Adrenal gland (tissue), 19 donors: Measurements from ENCODE around the gene ARL17B. TPM values are rescaled to one million over a fixed set of nuclear protein-coding genes. Genes with fewer than 3 reads are reported as not detected.
"Not testable (repeated sequence)": the region's sequence is repeated elsewhere in the genome, so short reads cannot be mapped to it uniquely, and the experiment has no call there.

Source experiments
- DNase-seq, 7 donors: peaks; one replicate each; pipeline ENCODE4 v3.0.0-alpha.2; 2019 to 2020
- H3K27ac ChIP-seq, 5 donors: fragments of 200-600 bp; sonication (generic) in 4 of 5; 1 replicate in 3 of 5; 2 replicates in 2 of 5; pipeline versions ENCODE4 v1.5.1 to v1.8.0; 2016 to 2020; ENCODE audit warnings: mild to moderate bottlenecking in 1 of 5
- H3K27me3 ChIP-seq: fragments of 200-600 bp; 2 replicates; pipeline ENCODE4 v1.8.0; 2021
- H3K36me3 ChIP-seq, 2 donors: fragments of 200-600 bp; replicated peaks in 1 of 2; 1 replicate in 1 of 2; 2 replicates in 1 of 2; pipeline versions ENCODE4 v1.5.1 to v1.8.0; 2018 to 2022
- H3K4me1 ChIP-seq, 2 donors: fragments of 200-600 bp; replicated peaks in 1 of 2; 1 replicate in 1 of 2; 2 replicates in 1 of 2; pipeline versions ENCODE4 v1.5.1 to v1.8.0; 2018 to 2021
- H3K4me3 ChIP-seq, 4 donors: fragments of 200-600 bp; sonication (generic) in 3 of 4; one replicate each; pipeline ENCODE4 v1.5.1; 2016 to 2018
- H3K9me3 ChIP-seq, 3 donors: fragments of 200-600 bp; sonication (generic) in 1 of 3; replicated peaks in 1 of 3; 1 replicate in 2 of 3; 2 replicates in 1 of 3; pipeline versions ENCODE4 v1.5.1 to v1.8.0; 2016 to 2021
- WGBS, 4 donors: extraction: QIAGEN DNeasy Blood & Tissue Kit in 2 of 4; methylation state at CpG; one replicate each; pipeline versions ENCODE4 v1.1.5 to v1.1.7; 2013 to 2017; 5-methylcytosine and 5-hydroxymethylcytosine counted together
- intact Hi-C, 2 donors: fragments of 100-400 bp; cut with DNase I; formaldehyde crosslinking; loops; one replicate each; pipeline versions ENCODE4 v1.14.1 to v1.15.0; 2022 to 2023
- long read RNA-seq, 10 donors: library from polyadenylated mRNA in 3 of 10; unstranded in 2 of 10; stranded (forward) in 1 of 10; transcript quantifications; one replicate each; pipeline ENCODE4 v2.0.0 and lab custom pipeline, GENCODE V29; 2021 to 2026
- polyA plus RNA-seq, 3 donors: library from polyadenylated mRNA; stranded (reverse); fragments of 200-250 nt in 2 of 3; fragments of 350-450 nt in 1 of 3; fragmentation: Illumina TruSeq in 1 of 3; extraction: RNeasy Lipid Tissue Mini Kit (QIAGEN cat#74804) in 1 of 3; gene quantifications; one replicate each; pipeline ENCODE4 v1.2.3, GENCODE V29; 2013 to 2014
- total RNA-seq, 9 donors: library from RNA; depleted of rRNA in 4 of 9; stranded (reverse); fragments of >200 nt in 4 of 9; fragments of 120-200 nt in 1 of 9; fragmentation: NEBNext Ultra II Directional in 1 of 9; extraction: Animal tissue kit (Norgen Biotek cat#: 25700) in 1 of 9; gene quantifications; one replicate each; pipeline versions ENCODE4 v1.1.0 to v1.2.4, GENCODE V29; 2013 to 2023
- donor health status: healthy with polysubstance abuse.
- donor health status: Bipolar disorder and iron deficiency.
- donor health status: DM: yes; HTN: yes; CAD: no.
- donor health status: DM: no; HTN: no; CAD: no.
- donor health status: DM: no; HTN: no; CAD: no.
- donor health status: DM: yes; HTN: yes; CAD: no.

The ARL17B gene
- total RNA-seq (10 to 100 TPM in 7 of 9 donors, 1 to 10 TPM in 2; 4.4 to 36.0 (median 14.3) TPM), polyA plus RNA-seq (10 to 100 TPM; 11.5 to 20.3 (median 16.0) TPM)
- long read RNA-seq, donor 1, partial matches to known transcripts: 0 of 4 reads
- long read RNA-seq, donor 1, other reads (novel, unspliced or antisense): 0 of 4 reads
- long read RNA-seq, donor 2, partial matches to known transcripts: 0 of 4 reads
- long read RNA-seq, donor 2, other reads (novel, unspliced or antisense): 0 of 4 reads
- long read RNA-seq, donor 3, partial matches to known transcripts: 0 of 3 reads
- long read RNA-seq, donor 3, other reads (novel, unspliced or antisense): 0 of 3 reads
- long read RNA-seq, donor 4, partial matches to known transcripts: 1 of 12 reads
- long read RNA-seq, donor 4, other reads (novel, unspliced or antisense): 7 of 12 reads
- long read RNA-seq, donor 5, transcript ARL17B-207 (5 exons, 731 nt): major isoform, 5 of 8 reads
- long read RNA-seq, donor 5, partial matches to known transcripts: 0 of 8 reads
- long read RNA-seq, donor 5, other reads (novel, unspliced or antisense): 2 of 8 reads
- long read RNA-seq, donor 6, partial matches to known transcripts: 0 of 10 reads
- long read RNA-seq, donor 6, other reads (novel, unspliced or antisense): 8 of 10 reads
- long read RNA-seq, donor 7, partial matches to known transcripts: 0 of 1 reads
- long read RNA-seq, donor 7, other reads (novel, unspliced or antisense): 0 of 1 reads
- long read RNA-seq, donor 8: 0 reads
- long read RNA-seq, donor 9, partial matches to known transcripts: 0 of 1 reads
- long read RNA-seq, donor 9, other reads (novel, unspliced or antisense): 0 of 1 reads
- long read RNA-seq, donor 10, partial matches to known transcripts: 0 of 1 reads
- long read RNA-seq, donor 10, other reads (novel, unspliced or antisense): 0 of 1 reads

DNA sequence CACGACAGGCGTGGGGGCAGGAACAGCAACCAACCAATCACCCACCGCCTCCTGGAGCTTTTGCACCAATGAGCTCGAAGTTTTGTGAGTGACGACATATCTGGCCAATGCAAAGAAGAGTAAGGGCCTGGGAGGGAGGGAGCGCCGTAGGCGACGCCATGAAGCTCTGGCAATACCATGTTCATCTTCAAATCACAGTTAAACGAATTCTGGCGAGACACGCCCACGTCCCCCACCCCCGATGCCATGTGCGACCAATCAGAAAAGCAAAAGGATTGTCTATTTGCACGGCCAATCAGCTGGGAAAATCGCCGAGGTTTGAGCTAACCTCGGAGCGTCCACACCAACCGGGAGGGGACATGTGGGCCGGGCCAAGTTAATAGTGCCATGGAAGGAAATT, at the start of gene ARL17B:
Gene ARL17B, minus strand, starts transcription at position 12 of the 400 bp plus-strand sequence. CDS start 3,369 bp downstream, outside the sequence.
- H3K4me3 ChIP-seq, H3K27ac ChIP-seq, intact Hi-C loops, H3K27me3 ChIP-seq, H3K4me1 ChIP-seq, H3K9me3 ChIP-seq, H3K36me3 ChIP-seq: not testable (repeated sequence)
- peak; percentile 91 to 99 (median 93) for DNase-seq
- WGBS, 4 donors: 0% methylated on average over 6 to 14 of the region's 22 CpGs; no CpG with 5 or more reads in 2 of the 4 donors

DNA sequence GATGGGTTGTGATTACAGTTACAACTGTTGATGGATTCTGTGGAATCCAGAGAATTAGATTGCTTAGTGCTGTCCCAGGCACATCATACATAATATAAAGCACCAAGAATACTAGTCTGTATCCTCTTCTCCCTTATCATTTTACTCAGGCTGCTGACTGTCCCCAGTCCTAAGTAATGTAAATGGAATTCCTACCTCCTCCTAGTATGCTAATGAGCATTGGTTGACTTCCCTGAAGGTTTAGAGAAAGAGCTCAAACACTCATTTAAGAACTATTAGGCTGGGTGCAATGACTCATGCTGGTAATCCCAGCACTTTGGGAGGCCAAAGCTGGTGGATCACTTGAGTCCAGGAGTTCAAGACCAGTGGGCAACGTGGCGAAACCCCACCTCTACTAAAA, 48.3 kb upstream of the ARL17B start:
- H3K4me3 ChIP-seq, DNase-seq, H3K27ac ChIP-seq, intact Hi-C loops, H3K27me3 ChIP-seq, H3K9me3 ChIP-seq, H3K4me1 ChIP-seq, H3K36me3 ChIP-seq: not testable (repeated sequence)
- WGBS, 4 donors: no CpG with 5 or more reads among the region's 2 CpGs

DNA sequence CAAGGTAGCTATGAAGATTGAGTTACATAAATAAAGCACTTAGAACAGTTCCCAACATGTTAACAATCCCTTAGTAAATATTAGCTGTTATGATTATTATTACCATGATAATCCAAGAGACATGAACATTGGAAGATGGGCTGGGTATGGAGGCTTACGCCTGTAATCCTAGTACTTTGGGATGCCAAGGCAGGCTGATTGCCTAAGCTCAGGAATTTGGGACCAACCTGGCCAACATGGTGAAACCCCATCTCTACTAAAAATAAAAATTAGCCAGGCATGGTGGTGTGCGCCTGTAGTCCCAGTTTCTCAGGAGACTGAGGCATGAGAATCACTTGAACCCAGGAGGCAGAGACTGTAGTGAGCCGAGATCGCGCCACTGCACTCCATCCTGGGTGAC, 45.6 kb upstream of the ARL17B start:
- H3K9me3 ChIP-seq, DNase-seq, H3K36me3 ChIP-seq, H3K27me3 ChIP-seq, H3K4me1 ChIP-seq, H3K27ac ChIP-seq, H3K4me3 ChIP-seq, intact Hi-C loops: not testable (repeated sequence)
- no CpG with 5 or more reads among the region's 5 CpGs for WGBS, 4 donors

DNA sequence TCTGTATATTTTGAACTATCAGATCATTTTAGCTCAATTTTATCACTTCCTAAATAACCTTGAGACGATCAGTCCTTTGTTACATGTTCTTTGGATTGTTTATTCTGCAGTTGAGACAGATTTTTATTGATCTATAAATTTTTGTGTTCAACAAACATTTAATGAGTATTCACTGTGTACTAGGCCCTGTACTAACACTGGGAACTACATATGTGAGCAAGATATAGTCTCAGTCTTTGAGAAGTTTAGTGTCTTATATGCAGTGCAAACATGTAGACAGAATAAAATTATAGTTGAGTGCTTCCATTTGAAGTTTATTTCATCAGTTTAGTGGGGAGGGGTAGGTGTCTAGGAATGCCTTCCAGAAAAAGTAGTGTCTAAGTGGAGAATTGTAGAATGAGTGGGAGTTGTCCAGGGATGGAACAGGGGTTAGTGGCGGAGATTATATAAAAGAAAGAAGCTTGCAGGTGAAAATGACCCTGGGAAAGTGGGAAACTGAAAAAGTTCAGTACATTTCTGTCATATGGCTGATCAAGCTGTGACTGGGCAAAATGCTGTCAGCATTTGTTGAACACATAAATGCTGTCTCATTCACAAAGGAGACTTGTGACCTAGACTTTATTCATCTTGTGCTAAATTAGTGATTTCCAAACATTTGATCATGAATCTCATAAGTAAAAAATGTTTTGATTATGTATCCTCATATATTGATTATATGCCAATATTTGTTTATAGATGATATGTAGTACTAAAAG, 39.6 kb upstream of the ARL17B start:
- H3K27ac ChIP-seq, H3K4me3 ChIP-seq, intact Hi-C loops, H3K27me3 ChIP-seq, H3K36me3 ChIP-seq, H3K9me3 ChIP-seq, H3K4me1 ChIP-seq, DNase-seq: not testable (repeated sequence)
- WGBS, 4 donors: no CpG with 5 or more reads among the region's 2 CpGs

DNA sequence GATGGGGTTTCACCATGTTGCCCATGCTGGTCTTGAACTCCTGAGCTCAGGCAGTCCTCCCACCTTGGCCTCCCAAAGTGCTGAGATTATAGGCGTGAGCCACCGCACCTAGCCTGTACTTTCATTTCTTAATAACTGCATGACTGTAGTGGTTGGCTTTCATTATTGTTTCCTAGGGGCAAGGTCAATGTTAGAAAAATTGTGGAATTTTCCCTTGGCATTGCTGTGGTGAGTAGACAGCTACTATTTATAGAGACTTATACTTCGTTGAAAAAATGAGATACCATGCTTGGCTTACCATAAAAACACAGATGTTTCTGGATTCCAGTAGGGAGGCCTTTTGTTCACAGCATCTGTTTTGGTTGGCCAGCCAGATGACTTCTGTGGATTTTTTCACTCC, 39.0 kb upstream of the ARL17B start:
- not testable (repeated sequence) for H3K4me3 ChIP-seq
- WGBS, 4 donors: 0 to 33% (median 0%) methylated on average over 1 of the region's 3 CpGs; no CpG with 5 or more reads in 1 of the 4 donors

DNA sequence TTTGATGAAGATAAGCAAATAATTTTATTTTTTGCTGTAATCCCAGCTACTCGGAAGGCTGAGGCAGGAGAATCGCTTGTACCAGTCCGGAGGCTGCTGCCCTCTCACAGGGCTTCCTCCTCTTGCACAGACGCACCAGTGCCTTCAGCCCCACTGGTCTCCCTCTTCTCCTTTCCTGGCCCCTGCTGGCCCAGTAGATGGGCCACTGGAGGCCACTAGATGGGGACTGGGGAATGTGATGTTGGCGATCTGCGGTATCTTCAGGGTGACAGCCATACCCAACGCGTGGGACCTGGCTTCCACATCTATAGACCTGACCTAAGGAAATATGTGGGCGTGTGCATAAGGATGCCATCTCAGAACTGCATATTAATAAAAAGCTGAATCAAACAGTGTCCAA, 38.4 kb upstream of the ARL17B start:
- 98% methylated on average over 4 of the region's 9 CpGs; no CpG with 5 or more reads in 3 of the 4 donors for WGBS, 4 donors
- H3K36me3 ChIP-seq, H3K9me3 ChIP-seq, intact Hi-C loops, H3K27ac ChIP-seq, H3K4me1 ChIP-seq, H3K4me3 ChIP-seq, H3K27me3 ChIP-seq: not testable (repeated sequence)
- DNase-seq: peak in 1 of 7 donors; percentile 1

More for the DNA sequence above, 39.0 kb upstream of the ARL17B start:
- H3K9me3 ChIP-seq, H3K27ac ChIP-seq, intact Hi-C loops, H3K4me1 ChIP-seq, H3K27me3 ChIP-seq, H3K36me3 ChIP-seq, DNase-seq: not testable (repeated sequence)

DNA sequence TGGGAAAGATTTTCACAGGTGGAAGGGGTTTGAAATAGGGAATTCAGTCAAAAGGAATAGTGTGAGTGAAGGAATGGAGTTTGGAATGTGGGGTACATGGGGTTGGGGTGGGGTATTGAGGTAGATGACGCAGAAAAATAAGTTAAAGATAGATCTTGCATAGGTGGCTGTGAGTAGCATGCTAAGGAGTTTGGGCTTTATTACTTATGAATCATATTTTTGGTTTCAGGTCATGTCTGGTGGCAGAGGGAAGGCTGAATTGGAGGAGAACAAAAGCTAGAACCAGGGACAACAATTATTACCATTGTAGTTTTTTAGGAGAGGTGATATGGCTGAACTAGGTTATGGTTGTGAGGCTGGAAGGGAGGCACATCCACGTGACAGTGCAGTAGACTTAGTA, 34.7 kb upstream of the ARL17B start:
- DNase-seq, intact Hi-C loops, H3K9me3 ChIP-seq, H3K4me3 ChIP-seq, H3K27me3 ChIP-seq, H3K4me1 ChIP-seq, H3K36me3 ChIP-seq, H3K27ac ChIP-seq: not testable (repeated sequence)
- 58 to 81% (median 78%) methylated on average over 1 of the region's 2 CpGs for WGBS, 4 donors

DNA sequence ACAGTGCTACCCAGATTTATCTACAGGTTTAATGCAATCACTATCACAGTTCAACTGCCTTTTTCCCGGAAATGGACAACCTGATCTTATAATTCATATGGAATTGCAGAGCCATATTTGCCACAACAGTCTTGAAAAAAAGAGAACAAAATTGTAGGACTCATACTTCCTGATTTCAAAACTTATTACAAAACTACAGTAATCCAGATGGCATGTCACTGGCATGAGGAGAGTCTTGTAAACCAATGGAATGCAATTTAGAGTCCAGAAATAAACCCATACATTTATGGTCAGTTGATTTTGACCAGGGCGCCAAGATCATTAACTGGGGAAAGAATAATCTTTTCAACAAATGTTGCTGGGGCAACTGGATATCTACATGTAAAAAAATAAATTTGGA, 32.1 kb upstream of the ARL17B start:
- H3K36me3 ChIP-seq, H3K4me3 ChIP-seq, H3K27ac ChIP-seq, H3K4me1 ChIP-seq, H3K9me3 ChIP-seq, intact Hi-C loops, DNase-seq, H3K27me3 ChIP-seq: not testable (repeated sequence)
- WGBS, 4 donors: 100% methylated on average over 1 of the region's 2 CpGs; no CpG with 5 or more reads in 3 of the 4 donors

DNA sequence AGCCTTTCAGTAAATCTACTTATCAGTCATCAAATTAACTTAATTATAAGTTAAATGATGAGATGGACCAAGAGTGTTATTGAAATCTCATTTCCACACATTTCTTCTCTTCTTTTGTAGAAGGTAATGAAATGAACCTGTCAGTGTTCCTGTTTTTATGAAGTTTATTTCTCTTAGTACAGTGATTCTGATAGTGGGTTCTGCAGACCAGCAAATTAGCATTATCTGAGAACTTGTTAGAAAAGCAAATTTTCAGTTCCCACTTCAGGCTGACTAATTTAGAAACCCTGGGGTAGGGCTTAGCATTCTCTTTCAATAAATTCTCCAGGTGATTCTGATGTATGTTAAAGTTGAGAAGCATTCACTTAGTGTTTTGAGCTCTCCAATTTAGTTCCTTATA, 23.9 kb upstream of the ARL17B start:
- DNase-seq, H3K27ac ChIP-seq, H3K4me3 ChIP-seq, H3K4me1 ChIP-seq, intact Hi-C loops, H3K36me3 ChIP-seq, H3K27me3 ChIP-seq, H3K9me3 ChIP-seq: not testable (repeated sequence)

DNA sequence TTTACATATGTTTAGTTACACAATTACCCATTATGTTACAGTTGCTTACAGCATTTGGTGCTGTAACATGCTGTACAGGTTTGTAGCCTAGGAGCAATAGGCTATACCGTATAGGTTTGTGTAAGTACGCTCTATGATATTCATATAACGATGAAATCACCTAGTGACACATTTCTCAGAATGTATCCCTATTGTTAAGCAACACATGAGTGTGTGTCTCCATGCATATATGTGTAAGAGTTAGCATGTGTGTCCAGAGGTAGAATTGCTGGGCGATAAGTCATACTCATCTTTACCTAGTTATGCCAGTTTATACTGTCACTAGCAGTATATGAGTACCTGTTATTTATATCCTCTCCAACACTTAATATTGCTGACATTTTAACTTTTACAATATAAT, 21.6 kb upstream of the ARL17B start:
- H3K27me3 ChIP-seq, DNase-seq, H3K36me3 ChIP-seq, H3K4me3 ChIP-seq, H3K4me1 ChIP-seq, H3K9me3 ChIP-seq, intact Hi-C loops, H3K27ac ChIP-seq: not testable (repeated sequence)
- WGBS, 4 donors: 93 to 100% (median 96%) methylated on average over 3 of the region's 4 CpGs
